Gastroesophageal sphincter (tissue), 3 donors: Measurements from ENCODE around the gene CCR7.

ENCODE experiments used
- CTCF ChIP-seq, 4 experiments: fragments of 200-600 bp in 2 of 4; fragments of 450-650 bp in 2 of 4; sonication (generic) in 1 of 4; IDR thresholded peaks; one replicate each; pipeline ENCODE4 v1.5.1; 2017 to 2019; ENCODE audit warnings: antibody characterized with exemption in 4 of 4, mild to moderate bottlenecking in 2 of 4, moderate library complexity in 2 of 4
- EP300 ChIP-seq: sonication (generic); formaldehyde crosslinking; IDR thresholded peaks from one replicate; pipeline ENCODE4 v1.6.1; 2017; ENCODE audit warnings: antibody characterized with exemption, mild to moderate bottlenecking
- POLR2A ChIP-seq, 2 donors: fragments of 450-650 bp; IDR thresholded peaks; one replicate each; pipeline ENCODE4 v1.6.1; 2017; ENCODE audit warnings: antibody characterized with exemption in 2 of 2, mild to moderate bottlenecking in 2 of 2, moderate library complexity in 1 of 2
- POLR2AphosphoS5 ChIP-seq: sonication (generic); formaldehyde crosslinking; IDR thresholded peaks from one replicate; pipeline ENCODE4 v1.6.1; 2017; ENCODE audit warnings: antibody characterized with exemption

- TF ChIP-seq CTCF (IDR thresholded peaks at IDR 0.05) (no peak), EP300 (no peak), POLR2A (IDR thresholded peaks at IDR 0.05) (no peak), POLR2AphosphoS5 (no peak)
Observed at GRCh38 chr17:40556884-40557414, 8.3 kb downstream of the CCR7 start.
